Measurements from ENCODE around the gene SMIM44. TPM values are rescaled to one million over a fixed set of nuclear protein-coding genes. Genes with fewer than 3 reads are reported as not detected.

The SMIM44 gene
- total and polyA plus RNA-seq, 9 of the 15 experiments (the other 6 are each of a cell fraction or from before 2014, with no cell fraction given), result not detected

DNA sequence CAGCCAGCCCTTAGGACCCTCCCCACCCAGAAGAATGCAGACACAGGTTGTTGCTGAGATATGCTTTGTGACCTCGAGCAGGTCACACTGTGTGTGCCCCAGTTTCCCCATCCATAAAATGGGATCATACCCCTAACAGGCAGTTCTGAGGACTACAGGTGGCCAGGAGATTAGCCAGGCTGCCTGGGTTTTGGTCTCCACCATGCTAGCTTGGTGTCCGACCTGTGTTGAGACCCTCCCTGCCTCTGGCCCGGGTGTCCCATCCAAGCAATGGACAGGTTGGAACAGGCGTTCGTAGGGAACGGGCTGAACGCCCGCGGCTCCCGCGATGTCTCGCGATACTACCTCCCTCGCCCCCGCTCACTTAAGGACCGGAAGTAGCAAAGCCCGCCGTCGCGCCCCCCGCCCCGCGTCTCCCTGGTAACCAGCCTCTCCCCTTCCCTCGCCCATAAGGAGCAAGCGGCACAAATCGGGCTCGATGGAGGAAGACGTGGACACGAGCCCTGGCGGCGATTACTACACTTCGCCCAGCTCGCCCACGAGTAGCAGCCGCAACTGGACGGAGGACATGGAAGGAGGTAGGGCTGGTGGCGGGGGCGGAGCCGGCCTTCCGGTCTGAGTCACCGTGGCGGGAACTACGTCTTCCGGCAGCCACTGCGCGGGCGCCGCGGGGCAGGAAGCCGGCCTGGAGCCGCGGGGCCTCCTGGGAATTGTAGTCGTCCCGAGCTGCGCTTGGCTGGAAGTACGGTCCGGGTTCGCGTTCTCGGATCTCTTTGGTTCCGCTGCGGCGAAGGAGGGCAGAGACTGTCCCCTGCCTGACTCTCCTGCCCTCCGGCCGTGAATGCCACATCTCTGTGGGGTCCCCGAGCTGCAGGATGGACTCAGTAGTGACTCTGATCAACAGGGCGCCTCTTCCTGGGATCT lies 48.3 kb downstream of the SMIM44 start (continued):
- TF ChIP-seq ATF2 (CRISPR knock-in tag; IDR thresholded peaks at IDR 0.05) (no peak), ZHX1 (conservative IDR thresholded peaks at IDR 0.05; ENCODE audit: low read length) (no peak; the same call in 1 of the 2 replicates), MXI1 (IDR thresholded peaks at IDR 0.05; ENCODE audit: low read depth, low read length) (peak; percentile 63), HDGF (IDR thresholded peaks at IDR 0.05) (0 out of 2 replicates have a peak, but pooled peaks have one; percentile 89), HMGXB4 (CRISPR knock-in tag; IDR thresholded peaks at IDR 0.05) (0 out of 2 replicates have a peak, but pooled peaks have one; percentile 41), HEY1 (CRISPR knock-in tag; IDR thresholded peaks at IDR 0.05; ENCODE audit: borderline replicate concordance) (no peak; the same call in 1 of the 2 replicates), RFX1 (IDR thresholded peaks at IDR 0.05) (peak; percentile 91), MNT (conservative IDR thresholded peaks at IDR 0.05) (peak; percentile 77 to 92), ARHGAP35 (IDR thresholded peaks at IDR 0.05; ENCODE audit: partially characterized antibody) (peak; percentile 80), YY1 (IDR thresholded peaks at IDR 0.05; ENCODE audit: borderline replicate concordance in 1 of 3, control insufficient read depth in 1 of 3, extremely low read depth in 1 of 3, insufficient read depth in 3 of 3, insufficient read length in 1 of 3, insufficient replicate concordance in 2 of 3, low read depth in 1 of 3, low read length in 2 of 3) (peak in 2 of 3 experiments; percentile 41 to 72), SAFB (IDR thresholded peaks at IDR 0.05; ENCODE audit: borderline replicate concordance, low read depth, low read length) (no peak), SMAD1 (IDR thresholded peaks at IDR 0.05; ENCODE audit: low read depth, low read length, partially characterized antibody) (no peak), MTA3 (IDR thresholded peaks at IDR 0.05; ENCODE audit: borderline replicate concordance) (no peak), ATF7 (IDR thresholded peaks at IDR 0.05) (peak; percentile 88), ZNF184 (CRISPR knock-in tag; IDR thresholded peaks at IDR 0.05) (no peak)
- TF ChIP-seq, protein P1, sequence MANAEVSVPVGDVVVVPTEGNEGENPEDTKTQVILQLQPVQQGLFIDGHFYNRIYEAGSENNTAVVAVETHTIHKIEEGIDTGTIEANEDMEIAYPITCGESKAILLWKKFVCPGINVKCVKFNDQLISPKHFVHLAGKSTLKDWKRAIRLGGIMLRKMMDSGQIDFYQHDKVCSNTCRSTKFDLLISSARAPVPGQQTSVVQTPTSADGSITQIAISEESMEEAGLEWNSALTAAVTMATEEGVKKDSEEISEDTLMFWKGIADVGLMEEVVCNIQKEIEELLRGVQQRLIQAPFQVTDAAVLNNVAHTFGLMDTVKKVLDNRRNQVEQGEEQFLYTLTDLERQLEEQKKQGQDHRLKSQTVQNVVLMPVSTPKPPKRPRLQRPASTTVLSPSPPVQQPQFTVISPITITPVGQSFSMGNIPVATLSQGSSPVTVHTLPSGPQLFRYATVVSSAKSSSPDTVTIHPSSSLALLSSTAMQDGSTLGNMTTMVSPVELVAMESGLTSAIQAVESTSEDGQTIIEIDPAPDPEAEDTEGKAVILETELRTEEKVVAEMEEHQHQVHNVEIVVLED (CRISPR knock-in tag; IDR thresholded peaks at IDR 0.05), result no peak

Data from K562 (cell line).